HepG2 (cell line): ENCODE measurements around the gene ABCD2. TPM values are rescaled to one million over a fixed set of nuclear protein-coding genes. Genes with fewer than 3 reads are reported as not detected.

ENCODE experiments used
- AHDC1 ChIP-seq: sonication (generic); formaldehyde crosslinking; IDR thresholded peaks from 2 replicates; pipeline ENCODE4 v1.5.1; 2020; ENCODE audit warnings: mild to moderate bottlenecking, missing genetic modification reagents, borderline replicate concordance
- ARID5B ChIP-seq: IDR thresholded peaks from 2 replicates; pipeline ENCODE4 v1.4.0; 2020; ENCODE audit warnings: mild to moderate bottlenecking, missing genetic modification reagents
- FOSL1 ChIP-seq: sonication (generic); formaldehyde crosslinking; IDR thresholded peaks from 2 replicates; pipeline ENCODE4 v1.9.0; 2021; ENCODE audit warnings: missing genetic modification reagents, borderline replicate concordance
- FOSL2 ChIP-seq: sonication (generic); formaldehyde crosslinking; IDR thresholded peaks from 2 replicates; pipeline ENCODE4 v1.4.0; 2020; ENCODE audit warnings: missing genetic modification reagents
- HNF4G ChIP-seq, 2 experiments: sonication (generic) in 1 of 2; formaldehyde crosslinking in 1 of 2; IDR thresholded peaks; 2 replicates each; pipeline versions ENCODE4 v1.4.0 to v1.6.1; 2011 to 2020; ENCODE audit warnings: borderline replicate concordance in 2 of 2, low read depth in 2 of 2, mild to moderate bottlenecking in 2 of 2, low read length in 1 of 2, missing genetic modification reagents in 1 of 2, moderate library complexity in 1 of 2
- TP53 ChIP-seq: sonication (generic); formaldehyde crosslinking; conservative IDR thresholded peaks from 2 replicates; pipeline ENCODE4 v1.4.0; 2020; ENCODE audit warnings: missing genetic modification reagents
- ZNF644 ChIP-seq: IDR thresholded peaks from 2 replicates; pipeline ENCODE4 v1.6.1; 2016; ENCODE audit warnings: low read depth
- polyA plus RNA-seq, 8 experiments: library from polyadenylated mRNA; depleted of rRNA in 3 of 8; stranded (reverse) in 7 of 8; unstranded in 1 of 8; fragments of >200 nt; fragmentation: Illumina TruSeq in 4 of 8; extraction: Trizol in 4 of 8; gene quantifications; 2 replicates each; pipeline versions ENCODE4 v1.2.1 to v1.2.3, GENCODE V29; 2011 to 2016; ENCODE audit warnings: low read depth in 4 of 8, missing spikeins in 1 of 8, mixed read lengths in 1 of 8; ENCODE audit not compliant: insufficient read depth in 1 of 8
- total RNA-seq, 5 experiments: library from RNA; depleted of rRNA; stranded (reverse); fragments of >200 nt; fragmentation: Illumina TruSeq; extraction: Trizol; gene quantifications; 2 replicates each; pipeline ENCODE4 v1.2.3, GENCODE V29; 2016; ENCODE audit warnings: low read depth in 1 of 5

The ABCD2 gene
- total and polyA plus RNA-seq, 2 of the 13 experiments (the other 11 are each of a cell fraction or from before 2014, with no cell fraction given), result not detected

- TF ChIP-seq AHDC1 (peak; percentile 54; the same call in 1 of the 2 replicates), FOSL2 (CRISPR knock-in tag) (peak; percentile 55; the same call in 1 of the 2 replicates), HNF4G (IDR thresholded peaks at IDR 0.05; ENCODE audit: borderline replicate concordance, low read depth, low read length) (peak; percentile 60; the same call in 1 of the 2 replicates), HNF4G (CRISPR knock-in tag; IDR thresholded peaks at IDR 0.05; ENCODE audit: borderline replicate concordance, low read depth) (no peak), ARID5B (CRISPR knock-in tag) (0 out of 2 replicates have a peak, but pooled peaks have one; percentile 48), ZNF644 (CRISPR knock-in tag) (0 out of 2 replicates have a peak, but pooled peaks have one; percentile 17), TP53 (CRISPR knock-in tag) (no peak), FOSL1 (peak; percentile 45; the same call in 1 of the 2 replicates)
- TF ChIP-seq, all 625 proteins: peak for 11
These were observed 27.3 kb downstream of the ABCD2 start (continued) for GRCh38 chr12:39592295-39592694.
